HEK293T (cell line): ENCODE measurements around the gene TXN2.
A peak's percentile ranks its signal among the peaks of the same experiment; 100 is the strongest.

Experiments used
- CTCF ChIA-PET: fragments of 350-600 bp; formaldehyde crosslinking; extraction: SDS; loops from one replicate; lab custom pipeline; 2021; ENCODE audit warnings: antibody characterized with exemption, inconsistent platforms; lab: Yijun Ruan, JAX
- POLR2A ChIA-PET: fragments of 350-600 bp; formaldehyde crosslinking; extraction: SDS; loops from one replicate; lab custom pipeline; 2020; ENCODE audit warnings: antibody characterized with exemption, inconsistent platforms; lab: Yijun Ruan, JAX
- DNase-seq: peaks from one replicate; pipeline ENCODE4 v3.0.0; 2012; ENCODE audit warnings: mixed read lengths; ENCODE audit errors: extremely low spot score
- ARNT ChIP-seq: fragments of 450-650 bp; IDR thresholded peaks from 2 replicates; pipeline ENCODE4 v1.6.1; 2017; ENCODE audit warnings: mild to moderate bottlenecking
- BHLHE40 ChIP-seq: fragments of 450-650 bp; IDR thresholded peaks from 2 replicates; pipeline ENCODE4 v1.6.1; 2016; ENCODE audit warnings: mild to moderate bottlenecking, moderate library complexity, borderline replicate concordance
- CTBP1 ChIP-seq: fragments of 450-650 bp; IDR thresholded peaks from 2 replicates; pipeline ENCODE4 v1.6.1; 2016; ENCODE audit warnings: borderline replicate concordance
- ELF4 ChIP-seq: fragments of 450-650 bp; IDR thresholded peaks from 2 replicates; pipeline ENCODE4 v1.6.1; 2017; ENCODE audit warnings: antibody characterized with exemption
- FOXA1 ChIP-seq: fragments of 450-650 bp; IDR thresholded peaks from 2 replicates; pipeline ENCODE4 v1.6.1; 2016; ENCODE audit warnings: mild to moderate bottlenecking
- FOXK2 ChIP-seq: fragments of 450-650 bp; IDR thresholded peaks from 2 replicates; pipeline ENCODE4 v1.6.1; 2016; ENCODE audit warnings: mild to moderate bottlenecking
- FOXM1 ChIP-seq: fragments of 450-650 bp; IDR thresholded peaks from 2 replicates; pipeline ENCODE4 v1.6.1; 2017; ENCODE audit warnings: mild to moderate bottlenecking, borderline replicate concordance
- HDGF ChIP-seq: fragments of 450-650 bp; IDR thresholded peaks from 2 replicates; pipeline ENCODE4 v1.6.1; 2017; ENCODE audit warnings: antibody characterized with exemption, borderline replicate concordance
- L3MBTL2 ChIP-seq: fragments of 450-650 bp; conservative IDR thresholded peaks from 2 replicates; pipeline ENCODE4 v1.6.1; 2016; ENCODE audit warnings: mild to moderate bottlenecking
- LEF1 ChIP-seq: fragments of 450-650 bp; IDR thresholded peaks from 2 replicates; pipeline ENCODE4 v1.6.1; 2017; ENCODE audit warnings: mild to moderate bottlenecking, borderline replicate concordance
- NFRKB ChIP-seq: fragments of 450-650 bp; IDR thresholded peaks from 2 replicates; pipeline ENCODE4 v1.6.1; 2016; ENCODE audit warnings: mild to moderate bottlenecking, moderate library complexity
- PKNOX1 ChIP-seq: fragments of 450-650 bp; IDR thresholded peaks from 2 replicates; pipeline ENCODE4 v1.6.1; 2016
- SP1 ChIP-seq: fragments of 450-650 bp; IDR thresholded peaks from 2 replicates; pipeline ENCODE4 v1.6.1; 2017
- SUZ12 ChIP-seq: fragments of 450-650 bp; IDR thresholded peaks from 2 replicates; pipeline ENCODE4 v1.6.1; 2016; ENCODE audit warnings: mild to moderate bottlenecking
- TARDBP ChIP-seq: fragments of 450-650 bp; IDR thresholded peaks from 2 replicates; pipeline ENCODE4 v1.6.1; 2016
- ZNF384 ChIP-seq: fragments of 450-650 bp; IDR thresholded peaks from 2 replicates; pipeline ENCODE4 v1.6.1; 2016

The TXN2 gene, protein sequence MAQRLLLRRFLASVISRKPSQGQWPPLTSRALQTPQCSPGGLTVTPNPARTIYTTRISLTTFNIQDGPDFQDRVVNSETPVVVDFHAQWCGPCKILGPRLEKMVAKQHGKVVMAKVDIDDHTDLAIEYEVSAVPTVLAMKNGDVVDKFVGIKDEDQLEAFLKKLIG

DNA sequence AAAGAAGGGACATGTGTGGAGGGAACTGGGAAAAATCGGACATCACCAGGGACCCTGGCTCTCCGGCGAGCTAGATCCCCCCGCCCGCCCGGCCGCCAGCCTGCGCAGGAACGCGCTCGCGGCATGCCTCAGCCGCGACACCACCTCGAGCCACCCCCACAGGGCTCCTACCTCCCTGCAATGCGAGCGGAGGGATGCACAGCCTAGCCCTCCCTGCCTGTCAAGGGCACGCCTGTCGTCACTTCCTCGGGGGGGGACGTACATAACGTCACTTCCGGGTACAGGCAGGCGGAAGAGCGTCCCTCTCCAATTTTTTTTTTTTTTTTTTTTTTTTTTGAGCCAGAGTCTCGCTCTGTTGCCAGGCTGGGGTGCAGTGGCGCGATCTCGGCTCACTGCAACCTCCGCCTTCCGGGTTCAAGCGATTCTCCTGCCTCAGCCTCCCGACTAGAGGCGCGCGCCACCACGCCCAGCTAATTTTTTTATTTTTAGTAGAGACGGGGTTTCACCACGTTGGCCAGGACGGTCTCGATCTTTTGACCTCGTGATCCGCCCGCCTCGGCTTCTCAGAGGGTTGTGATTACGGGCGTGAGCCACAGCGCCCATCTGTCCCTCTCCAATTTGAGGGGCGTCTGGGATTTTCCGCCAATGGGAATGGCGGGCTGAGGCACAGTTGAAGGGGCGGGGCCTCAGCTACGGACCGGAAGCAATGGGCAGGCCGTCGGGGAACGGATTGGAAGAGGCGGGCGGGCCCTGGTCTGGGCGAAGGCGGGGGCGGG is at the start of gene TXN2:
Gene TXN2 (minus strand): TSS at position 248 of the 776 bp plus-strand sequence. CDS start 803 bp downstream, outside the sequence.
- TF ChIP-seq SP1 (no peak), ZNF384 (peak; percentile 98), L3MBTL2 (peak; percentile 71; the same call in 1 of the 2 replicates), FOXM1 (no peak), PKNOX1 (peak; percentile 94), LEF1 (no peak), BHLHE40 (no peak), FOXA1 (no peak), FOXK2 (no peak), SUZ12 (no peak), ELF4 (peak; percentile 66; the same call in 1 of the 2 replicates), CTBP1 (no peak), ARNT (no peak), NFRKB (no peak), HDGF (no peak), TARDBP (no peak)
- CTCF ChIA-PET: interaction anchor here (0.7 kb wide), 1 partner anchor 291 kb away, joined by 4 read pairs; no protein-coding TSS in a partner anchor
- DNase-seq: peak; percentile 98
- POLR2A ChIA-PET: interaction anchor here (0.6 to 2.7 kb wide), 34 partner anchors 9 to 293 kb away, joined by 3 to 16 read pairs (median 4); partner anchors contain the start of genes APOL2, EIF3D, FOXRED2 and MYH9

- ChIA-PET POLR2A (interaction anchor here (0.8 to 3.4 kb wide), 19 partner anchors 8 to 258 kb away, joined by 3 to 30 read pairs (median 6); partner anchors contain the start of genes FOXRED2, IFT27 and TXN2), CTCF (interaction anchor here (0.6 to 1.6 kb wide), 5 partner anchors 18 to 737 kb away, joined by 3 to 7 read pairs (median 3); partner anchors contain the start of gene IFT27)
- no peak for TF ChIP-seq CTBP1
- no peak for TF ChIP-seq LEF1
- TF ChIP-seq HDGF: 0 out of 2 replicates have a peak, but pooled peaks have one; percentile 64
- TF ChIP-seq FOXM1: no peak; the same call in 1 of the 2 replicates
- no peak for TF ChIP-seq BHLHE40
- TF ChIP-seq FOXA1: no peak
- no peak for TF ChIP-seq TARDBP
- TF ChIP-seq PKNOX1: peak; percentile 96
- TF ChIP-seq ELF4: peak; percentile 92
- TF ChIP-seq ARNT: peak; percentile 80
- no peak for TF ChIP-seq ZNF384
- no peak for TF ChIP-seq SP1
- peak; percentile 89 for TF ChIP-seq L3MBTL2
- no peak for TF ChIP-seq SUZ12
- peak; percentile 94 for TF ChIP-seq FOXK2
- TF ChIP-seq NFRKB: no peak
- DNase-seq: peak; percentile 97
Observed at GRCh38 chr22:36528795-36529751, 47.6 kb upstream of the TXN2 start, which contains the start of gene EIF3D. Gene EIF3D, minus strand, starts transcription at chr22:36529166. Its CDS starts 3,045 bp downstream, at chr22:36526121.

DNA sequence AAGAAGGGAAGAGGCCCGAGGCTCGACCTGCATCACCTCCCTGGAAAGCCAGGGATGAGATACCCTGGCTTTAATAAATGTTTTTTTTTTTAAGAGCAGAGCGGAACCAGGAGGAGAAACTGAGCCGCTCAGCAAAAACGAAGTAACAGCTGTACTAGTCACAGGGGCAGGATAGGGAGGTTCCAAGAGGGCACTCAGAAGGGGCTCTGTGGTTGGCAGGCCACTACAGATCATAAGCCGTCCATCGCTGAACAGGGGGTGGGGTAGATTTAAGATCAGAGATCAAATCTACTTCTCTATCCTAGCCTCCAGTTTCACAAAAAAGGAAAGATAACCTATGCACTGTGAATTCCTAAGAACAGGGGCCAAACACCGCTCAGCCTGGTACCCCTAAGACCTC is 46.9 kb upstream of the TXN2 start:
- DNase-seq: no peak
- CTCF ChIA-PET: interaction anchor here (0.7 to 1.6 kb wide), 2 partner anchors 17 to 80 kb away, joined by 3 to 7 read pairs; no protein-coding TSS in a partner anchor
- POLR2A ChIA-PET: interaction anchor here (0.6 to 3.4 kb wide), 10 partner anchors 8 to 177 kb away, joined by 3 to 30 read pairs (median 13); partner anchors contain the start of genes FOXRED2, MYH9 and TXN2
- TF ChIP-seq L3MBTL2 (no peak), ARNT (no peak), FOXK2 (no peak), FOXA1 (no peak), SUZ12 (no peak), CTBP1 (no peak), TARDBP (no peak), BHLHE40 (no peak), FOXM1 (no peak), ZNF384 (no peak), HDGF (no peak), SP1 (no peak)

GRCh38 chr22:36522662-36523061 is 41.2 kb upstream of the TXN2 start:
- CTCF ChIA-PET: interaction anchor here (0.5 to 3.5 kb wide), 2 partner anchors 12 to 242 kb away, joined by 3 to 8 read pairs; no protein-coding TSS in a partner anchor
- TF ChIP-seq FOXA1 (no peak), FOXK2 (no peak), SP1 (no peak), SUZ12 (no peak), ARNT (no peak), FOXM1 (no peak), NFRKB (no peak), PKNOX1 (no peak), BHLHE40 (no peak), L3MBTL2 (no peak), ELF4 (no peak), HDGF (no peak), LEF1 (no peak), ZNF384 (no peak), TARDBP (no peak), CTBP1 (no peak)
- POLR2A ChIA-PET: interaction anchor here (2.0 to 2.5 kb wide), 2 partner anchors 11 to 15 kb away, joined by 10 to 11 read pairs; partner anchors contain the start of gene FOXRED2
- DNase-seq: no peak
